Left lobe of liver (tissue), 2 donors: ENCODE data around the gene CUL7. TPM values are rescaled to one million over a fixed set of nuclear protein-coding genes. Genes with fewer than 3 reads are reported as not detected.

Experiments used
- ATAC-seq: fragments of 200-7000 bp; cut with Tn5 transposase; one replicate; pipeline ENCODE4 v1.9.1; 2020; ENCODE audit warnings: mild to moderate bottlenecking, moderate library complexity
- DNase-seq: peaks from one replicate; pipeline ENCODE4 v3.0.0-alpha.2; 2020; ENCODE audit warnings: low spot score
- total RNA-seq: library from RNA; stranded (reverse); gene quantifications from one replicate; pipeline ENCODE4 v1.2.1, GENCODE V29; 2021
- donor health status: DM: no; HTN: no; CAD: no; lungs with moderate emphysema.
- donor health status: DM: no; HTN: yes; CAD: no.

Gene CUL7
- total RNA-seq, 1 donor from 2014 or later: 8.5 TPM

GRCh38 chr6:43077981-43078511 is 24.4 kb upstream of the CUL7 start:
- ATAC-seq: no peak

GRCh38 chr6:43077333-43077809 is 23.7 kb upstream of the CUL7 start:
- DNase-seq (no peak), ATAC-seq (no peak)

More at GRCh38 chr6:43077981-43078511, 24.4 kb upstream of the CUL7 start:
- DNase-seq: no peak

- no peak for DNase-seq
Observed at GRCh38 chr6:43076464-43077332, 23.0 kb upstream of the CUL7 start.

GRCh38 chr6:43075670-43076463 is 22.2 kb upstream of the CUL7 start, which contains the start of gene PTK7:
Gene PTK7, plus strand, starts transcription at chr6:43076314. Its CDS starts 175 bp downstream, at chr6:43076489.
- no peak for DNase-seq
- ATAC-seq: peak; percentile 17

More at GRCh38 chr6:43076464-43077332, 23.0 kb upstream of the CUL7 start:
- no peak for ATAC-seq

- ATAC-seq: peak; percentile 20
- no peak for DNase-seq
Observed at GRCh38 chr6:43074847-43075669, 21.4 kb upstream of the CUL7 start.

DNA sequence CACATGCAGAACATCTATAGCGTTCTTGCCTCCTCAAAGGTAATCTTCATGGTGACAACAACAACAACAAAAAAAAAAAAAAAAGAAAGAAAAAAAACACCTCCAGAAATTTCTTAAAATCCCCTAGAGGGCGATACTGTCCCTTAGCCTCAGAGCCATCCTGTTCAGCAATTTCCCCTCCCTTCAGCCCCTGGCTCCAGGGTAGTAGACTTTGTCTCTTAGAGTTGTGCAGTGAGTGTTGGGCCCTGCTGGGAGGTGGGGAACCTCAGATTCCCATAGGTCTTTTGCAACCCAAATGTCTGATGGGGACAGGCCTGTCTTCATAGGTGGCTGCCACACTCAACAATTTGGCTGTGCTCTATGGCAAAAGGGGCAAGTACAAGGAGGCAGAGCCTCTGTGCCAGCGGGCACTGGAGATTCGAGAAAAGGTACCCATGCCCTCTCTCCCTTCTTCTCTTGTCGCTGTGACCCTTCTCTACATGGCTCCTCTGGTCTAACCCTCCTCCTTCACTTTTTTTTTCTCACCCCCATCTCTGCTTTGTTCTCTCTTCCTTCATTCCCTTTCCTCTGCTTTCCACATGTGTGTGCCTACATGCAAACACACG is 16.5 kb upstream of the CUL7 start:
- DNase-seq: no peak

GRCh38 chr6:43062818-43063217 is 9.2 kb upstream of the CUL7 start:
- ATAC-seq (no peak), DNase-seq (no peak)

More for the DNA sequence above, 16.5 kb upstream of the CUL7 start:
- ATAC-seq: peak; percentile 50

- no peak for DNase-seq
Observed at GRCh38 chr6:43061861-43062260, 8.2 kb upstream of the CUL7 start.

DNA sequence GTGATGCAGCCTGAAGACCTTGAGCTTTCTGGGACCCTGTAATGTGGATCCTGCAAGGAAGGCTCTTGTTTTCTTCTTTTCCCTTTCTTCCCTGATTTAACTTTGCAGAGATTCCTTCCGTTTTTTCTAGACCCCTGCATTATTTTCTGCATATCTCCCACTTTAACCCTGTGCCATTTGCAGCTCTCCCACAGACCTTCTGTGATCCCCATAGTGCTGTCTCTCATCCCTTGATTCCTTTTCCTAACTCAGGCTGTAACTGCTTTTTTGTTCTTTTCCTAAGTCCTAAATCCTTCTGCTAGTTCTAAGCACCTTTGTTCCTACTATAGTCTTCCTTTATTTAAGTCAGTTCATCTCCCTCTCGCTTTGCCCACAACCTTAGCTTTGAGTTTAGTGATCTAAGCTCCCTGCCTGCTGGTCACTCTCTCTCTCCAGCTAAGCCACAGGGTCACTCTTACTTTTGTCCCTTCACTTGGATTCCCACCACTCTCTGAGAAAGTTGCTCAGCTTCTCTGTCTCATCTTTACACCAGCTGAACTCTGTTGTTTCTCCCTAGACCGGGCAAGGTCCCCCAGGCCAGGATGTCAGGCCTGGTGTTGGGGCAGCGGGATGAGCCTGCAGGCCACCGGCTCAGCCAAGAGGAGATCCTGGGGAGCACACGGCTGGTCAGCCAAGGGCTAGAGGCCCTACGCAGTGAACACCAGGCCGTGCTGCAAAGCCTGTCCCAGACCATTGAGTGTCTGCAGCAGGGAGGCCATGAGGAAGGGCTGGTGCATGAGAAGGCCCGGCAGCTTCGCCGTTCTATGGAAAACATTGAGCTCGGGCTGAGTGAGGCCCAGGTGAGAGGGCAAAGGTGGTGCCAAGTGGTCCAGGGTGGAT is 7.3 kb upstream of the CUL7 start:
- DNase-seq (no peak), ATAC-seq (no peak)

More at GRCh38 chr6:43061861-43062260, 8.2 kb upstream of the CUL7 start:
- ATAC-seq: no peak

DNA sequence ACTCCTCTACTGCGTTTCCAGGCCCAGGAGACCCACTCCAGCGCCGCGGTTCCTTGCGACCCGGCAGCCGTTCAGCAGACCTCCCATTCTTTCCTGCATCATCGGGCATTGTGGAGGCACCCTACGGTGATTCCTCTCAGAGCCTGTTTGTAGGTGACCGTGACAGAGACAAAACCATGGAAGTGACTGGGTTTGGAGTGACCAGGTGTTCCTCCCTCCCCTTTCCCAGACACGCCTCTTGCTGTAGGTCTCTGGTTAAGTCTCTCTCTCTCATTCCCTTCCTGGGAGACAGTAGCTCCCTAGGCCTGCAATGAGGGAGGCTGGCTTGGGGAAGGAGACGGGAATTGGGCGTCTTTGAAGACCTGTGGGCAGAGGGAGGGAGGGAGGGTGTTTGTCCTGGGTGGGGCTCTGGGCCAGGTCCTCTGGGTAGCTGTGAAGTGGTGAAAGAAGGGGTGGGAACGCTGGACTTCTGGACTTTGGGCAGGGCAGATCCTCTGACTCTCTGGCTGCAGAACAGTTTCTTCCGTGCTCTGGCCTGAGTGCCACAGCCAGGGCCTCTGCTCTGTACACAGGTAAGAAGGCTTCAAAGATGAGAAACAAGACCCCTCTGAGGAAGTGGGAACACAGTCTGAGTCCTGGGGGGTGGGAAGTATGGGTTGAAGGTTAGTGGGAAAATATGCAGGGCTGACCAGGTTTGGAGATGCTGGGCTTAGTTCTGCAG is 6.5 kb upstream of the CUL7 start:
- ATAC-seq (peak; percentile 73), DNase-seq (peak; percentile 93)

DNA sequence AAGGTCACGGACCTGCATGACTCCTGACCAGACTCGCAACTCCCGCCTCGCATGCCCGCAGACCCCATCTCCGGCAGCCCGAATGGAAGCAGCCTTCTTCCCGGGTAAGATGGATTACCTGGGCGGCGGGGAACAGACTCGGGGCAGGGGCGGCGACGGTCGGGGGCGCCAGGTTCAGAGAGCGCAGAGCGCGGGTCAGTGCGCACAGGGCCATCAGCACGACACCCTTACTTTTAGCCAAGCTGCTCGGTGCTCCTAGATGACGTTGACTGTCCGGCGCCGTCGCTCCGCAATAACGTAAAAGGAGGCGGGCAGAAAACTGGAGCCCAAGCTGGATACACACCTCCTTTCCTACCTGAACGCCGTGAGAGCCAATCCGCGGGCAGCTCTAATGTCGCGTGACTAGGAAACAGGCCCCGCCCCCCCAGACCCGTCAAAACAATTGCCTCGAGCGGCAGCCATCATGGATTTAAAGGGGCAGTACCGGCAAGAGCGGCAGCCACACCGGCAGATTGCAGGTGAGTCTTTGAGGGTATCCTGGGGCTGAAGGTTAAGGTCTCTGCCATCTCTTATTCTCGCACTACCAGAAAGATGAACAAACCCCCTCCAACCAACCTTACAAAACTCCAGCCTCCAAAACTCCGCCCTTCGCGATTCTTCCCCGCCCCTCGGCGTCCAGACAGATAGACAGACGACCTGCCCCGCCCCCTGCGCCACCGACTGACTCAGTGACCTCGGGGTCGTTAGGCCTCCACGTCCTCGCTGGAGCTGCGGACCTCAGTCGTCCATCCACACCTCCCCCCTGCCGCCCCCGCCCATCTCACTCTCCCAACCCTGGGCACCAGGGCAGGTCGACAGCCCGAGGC is 5.8 kb upstream of the CUL7 start, which contains the start of the genes KLC4 and MRPL2:
Gene KLC4, plus strand, starts transcription at position 464 of the 866 bp plus-strand sequence. CDS start 1,705 bp downstream, outside the sequence.
Gene MRPL2, minus strand, starts transcription at position 267 of the 866 bp plus-strand sequence. Its CDS starts 53 bp downstream, at position 214.
- peak; percentile 85 for ATAC-seq
- DNase-seq: peak; percentile 100

- ATAC-seq (no peak), DNase-seq (no peak)
Observed at GRCh38 chr6:43058531-43058930, 4.9 kb upstream of the CUL7 start.

GRCh38 chr6:43055966-43056365 is 2.3 kb upstream of the CUL7 start:
- ATAC-seq (no peak), DNase-seq (no peak)

DNA sequence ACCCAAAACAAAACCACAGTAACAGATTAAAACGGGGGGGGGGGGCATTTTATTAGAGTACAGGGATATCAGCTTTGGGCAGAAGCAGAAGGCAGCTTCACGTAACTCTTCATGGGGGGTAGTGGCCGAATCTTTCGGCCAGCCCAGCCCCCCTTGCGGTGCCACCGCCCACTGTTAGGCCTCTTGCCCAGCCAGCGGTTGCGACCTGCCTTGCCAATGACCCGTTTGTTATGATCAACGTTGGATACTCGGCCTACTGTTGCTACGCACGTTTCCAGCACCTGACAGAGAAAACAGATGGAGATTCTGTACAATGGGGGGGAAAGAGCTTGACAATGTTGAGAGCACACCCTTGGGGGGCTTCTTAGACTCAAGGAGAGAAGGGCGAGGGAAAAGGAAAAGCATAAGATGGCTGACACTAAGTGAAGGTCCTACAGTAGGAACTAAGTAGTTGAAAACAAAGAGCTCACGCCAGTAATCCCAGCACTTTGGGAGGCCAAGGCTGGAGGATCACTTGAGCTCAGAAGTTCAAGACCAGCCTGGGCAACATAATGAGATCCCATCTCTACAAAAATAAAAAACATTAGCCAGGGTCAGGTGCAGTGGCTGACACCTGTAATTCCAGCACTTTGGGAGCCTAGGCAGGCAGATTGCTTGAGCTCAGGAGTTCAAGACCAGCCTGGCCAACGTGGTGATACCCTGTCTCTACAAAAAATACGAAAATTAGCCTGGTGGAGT is 724 bp upstream of the CUL7 start:
- DNase-seq (no peak), ATAC-seq (peak; percentile 24)

DNA sequence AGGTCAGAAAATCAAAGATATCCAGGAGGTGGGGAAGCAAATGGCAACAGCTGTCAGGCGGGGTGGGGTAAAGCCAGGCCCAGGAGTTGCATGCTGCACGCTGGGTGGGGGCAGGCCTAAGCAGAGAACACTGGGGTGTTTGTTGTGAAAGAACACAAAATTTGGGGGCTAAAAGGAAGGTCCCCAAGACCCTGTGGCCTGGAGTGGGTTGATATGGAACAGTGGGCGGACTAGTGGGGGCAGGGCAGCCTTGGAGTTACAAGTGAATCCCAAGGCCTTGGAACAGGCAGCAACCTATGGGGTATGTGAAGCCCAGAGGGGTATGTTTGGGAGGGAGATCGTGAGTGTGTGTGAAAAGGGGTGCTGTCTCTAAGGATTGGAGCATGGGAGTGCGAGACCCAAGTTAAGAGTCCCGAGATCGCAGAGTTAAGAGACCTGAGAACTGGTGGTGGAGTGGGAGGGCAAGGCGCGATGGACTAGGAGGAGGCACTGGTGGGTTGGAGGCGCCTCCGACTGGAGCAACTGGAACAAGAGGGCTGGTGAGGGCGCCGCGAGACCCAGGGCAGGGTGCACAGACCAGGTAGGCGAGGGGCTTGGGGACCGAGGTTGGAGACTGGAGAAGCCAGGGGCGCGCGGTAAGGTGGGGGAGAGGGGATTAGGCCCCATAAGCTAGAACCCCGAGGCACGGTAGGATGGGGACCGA is 658 bp downstream of the CUL7 start:
- DNase-seq (no peak), ATAC-seq (peak; percentile 39)
